DND-41 (cell line): ENCODE measurements around the gene TMEM151A.

Experiments used
- ATAC-seq: fragments of 200-7000 bp; cut with Tn5 transposase; 3 replicates; pipeline ENCODE4 v1.9.1; 2021; ENCODE audit warnings: low read depth; ENCODE audit not compliant: insufficient read depth
- DNase-seq: peaks from one replicate; pipeline ENCODE4 v3.0.0-alpha.2; 2020
- H2AFZ ChIP-seq: 2 replicates; pipeline ENCODE4 v1.6.0; 2012; ENCODE audit warnings: low read depth, low read length
- H3K27ac ChIP-seq: 2 replicates; pipeline ENCODE4 v1.5.1; 2012; ENCODE audit warnings: low read length, inconsistent platforms
- H3K27me3 ChIP-seq: fragments of 200-600 bp; sonication (generic); 2 replicates; pipeline ENCODE4 v1.6.0; 2012; ENCODE audit warnings: low read length, mild to moderate bottlenecking, inconsistent platforms; ENCODE audit not compliant: insufficient read depth, poor library complexity
- H3K36me3 ChIP-seq: 2 replicates; pipeline ENCODE4 v1.5.1; 2012; ENCODE audit warnings: low read length, inconsistent platforms; ENCODE audit not compliant: insufficient read depth
- H3K4me1 ChIP-seq: 2 replicates; pipeline ENCODE4 v1.5.1; 2012; ENCODE audit warnings: mild to moderate bottlenecking, low read length; ENCODE audit not compliant: insufficient read depth
- H3K4me2 ChIP-seq: 2 replicates; pipeline ENCODE4 v1.6.0; 2012; ENCODE audit warnings: mild to moderate bottlenecking, moderate library complexity, low read length, inconsistent platforms; ENCODE audit not compliant: insufficient read depth
- H3K4me3 ChIP-seq, 2 experiments: fragments of 200-600 bp in 1 of 2; shearing (Covaris generic) in 1 of 2; 2 replicates each; pipeline ENCODE4 v1.5.1; 2012 to 2016; ENCODE audit warnings: inconsistent platforms in 2 of 2, low read length in 2 of 2, mild to moderate bottlenecking in 2 of 2, low read depth in 1 of 2, moderate library complexity in 1 of 2
- H3K79me2 ChIP-seq: 2 replicates; pipeline ENCODE4 v1.6.0; 2012; ENCODE audit warnings: low read length, inconsistent platforms; ENCODE audit not compliant: insufficient read depth
- H3K9ac ChIP-seq: 2 replicates; pipeline ENCODE4 v1.6.0; 2012; ENCODE audit warnings: low read depth, mild to moderate bottlenecking, inconsistent platforms, low read length, moderate library complexity
- H3K9me3 ChIP-seq: 2 replicates; pipeline ENCODE4 v1.5.1; 2012; ENCODE audit warnings: low read length, moderate library complexity, mild to moderate bottlenecking, inconsistent platforms; ENCODE audit not compliant: insufficient read depth, severe bottlenecking
- H4K20me1 ChIP-seq: 2 replicates; pipeline ENCODE4 v1.6.0; 2012; ENCODE audit warnings: low read length; ENCODE audit not compliant: insufficient read depth
- EZH2 ChIP-seq: IDR thresholded peaks from 3 replicates; pipeline ENCODE4 v1.6.1; 2012; ENCODE audit warnings: borderline replicate concordance, low read depth, mild to moderate bottlenecking, moderate library complexity, low read length, inconsistent platforms; ENCODE audit not compliant: severe bottlenecking
- TF ChIP-seq, protein P1 (sequence below): IDR thresholded peaks from 2 replicates; pipeline ENCODE4 v1.5.1; 2012; ENCODE audit warnings: borderline replicate concordance, low read length, moderate library complexity, mild to moderate bottlenecking; ENCODE audit not compliant: poor library complexity, severe bottlenecking; ENCODE audit errors: extremely low read depth

TMEM151A gene

GRCh38 chr11:66293777-66294625 lies 2.3 kb downstream of the TMEM151A start:
- H3K79me2 ChIP-seq: no peaks in the 10 kb centered on the region
- no peak overlapping the region for H2AFZ ChIP-seq

GRCh38 chr11:66294626-66295620 lies 3.2 kb downstream of the TMEM151A start:
- Histone ChIP-seq H3K27ac (no peak overlapping the region), H3K27me3 (no peaks in the 10 kb centered on the region), H3K36me3 (no peaks in the 10 kb centered on the region), H3K4me2 (no peak overlapping the region), H3K79me2 (no peaks in the 10 kb centered on the region), H3K9ac (no peak overlapping the region), H3K4me1 (peaks cover 14% of the 10 kb centered on the region), H3K4me3 (no peak overlapping the region), H4K20me1 (no peaks in the 10 kb centered on the region), H2AFZ (no peak overlapping the region), H3K9me3 (no peaks in the 10 kb centered on the region)
- no peak for TF ChIP-seq EZH2
- TF ChIP-seq, protein P1, sequence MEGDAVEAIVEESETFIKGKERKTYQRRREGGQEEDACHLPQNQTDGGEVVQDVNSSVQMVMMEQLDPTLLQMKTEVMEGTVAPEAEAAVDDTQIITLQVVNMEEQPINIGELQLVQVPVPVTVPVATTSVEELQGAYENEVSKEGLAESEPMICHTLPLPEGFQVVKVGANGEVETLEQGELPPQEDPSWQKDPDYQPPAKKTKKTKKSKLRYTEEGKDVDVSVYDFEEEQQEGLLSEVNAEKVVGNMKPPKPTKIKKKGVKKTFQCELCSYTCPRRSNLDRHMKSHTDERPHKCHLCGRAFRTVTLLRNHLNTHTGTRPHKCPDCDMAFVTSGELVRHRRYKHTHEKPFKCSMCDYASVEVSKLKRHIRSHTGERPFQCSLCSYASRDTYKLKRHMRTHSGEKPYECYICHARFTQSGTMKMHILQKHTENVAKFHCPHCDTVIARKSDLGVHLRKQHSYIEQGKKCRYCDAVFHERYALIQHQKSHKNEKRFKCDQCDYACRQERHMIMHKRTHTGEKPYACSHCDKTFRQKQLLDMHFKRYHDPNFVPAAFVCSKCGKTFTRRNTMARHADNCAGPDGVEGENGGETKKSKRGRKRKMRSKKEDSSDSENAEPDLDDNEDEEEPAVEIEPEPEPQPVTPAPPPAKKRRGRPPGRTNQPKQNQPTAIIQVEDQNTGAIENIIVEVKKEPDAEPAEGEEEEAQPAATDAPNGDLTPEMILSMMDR: no peak
- ATAC-seq: no peak
- no peak for DNase-seq

More at GRCh38 chr11:66293777-66294625, 2.3 kb downstream of the TMEM151A start:
- no peak overlapping the region for H3K9ac ChIP-seq
- DNase-seq (no peak), ATAC-seq (no peak)
- H3K4me2 ChIP-seq: no peak overlapping the region
- H3K4me3 ChIP-seq: no peak overlapping the region
- H3K27ac ChIP-seq: no peak overlapping the region
- no peaks in the 10 kb centered on the region for H3K36me3 ChIP-seq
- TF ChIP-seq EZH2: no peak
- TF ChIP-seq, protein P1: no peak
- no peaks in the 10 kb centered on the region for H3K27me3 ChIP-seq
- peaks cover 21% of the 10 kb centered on the region for H3K4me1 ChIP-seq
- no peaks in the 10 kb centered on the region for H3K9me3 ChIP-seq
- H4K20me1 ChIP-seq: no peaks in the 10 kb centered on the region

DNA sequence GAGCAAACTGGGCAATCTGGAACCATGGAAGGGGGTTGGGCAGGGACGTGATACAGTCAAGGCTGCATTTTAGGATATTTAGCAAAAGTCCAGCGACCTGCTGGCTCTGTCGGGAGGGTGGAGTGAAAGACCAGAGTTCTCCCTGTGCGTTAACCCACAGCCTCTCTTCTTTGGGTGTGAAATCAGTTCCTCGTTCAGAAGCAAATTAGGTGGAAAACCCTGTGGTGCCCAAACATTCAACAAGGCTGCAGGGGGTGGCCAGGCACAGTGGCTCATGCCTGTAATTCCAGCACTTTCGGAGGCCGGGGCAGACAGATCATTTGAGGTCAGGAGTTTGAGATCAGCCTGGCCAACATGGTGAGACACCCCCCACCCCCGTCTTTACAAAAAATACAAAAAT lies 5.9 kb downstream of the TMEM151A start:
- Histone ChIP-seq H3K79me2 (no peaks in the 10 kb centered on the region), H3K9ac (no peak overlapping the region), H3K27ac (no peak overlapping the region), H3K36me3 (no peaks in the 10 kb centered on the region), H3K4me3 (no peak overlapping the region), H3K9me3 (no peaks in the 10 kb centered on the region), H4K20me1 (no peaks in the 10 kb centered on the region), H3K4me1 (no peaks in the 10 kb centered on the region), H3K27me3 (no peaks in the 10 kb centered on the region), H3K4me2 (no peak overlapping the region), H2AFZ (no peak overlapping the region)
- ATAC-seq (no peak), DNase-seq (no peak)
- TF ChIP-seq EZH2: no peak
- TF ChIP-seq, protein P1: no peak
